ENCODE results near the gene CASQ2. TPM values are rescaled to one million over a fixed set of nuclear protein-coding genes. Genes with fewer than 3 reads are reported as not detected.

The CASQ2 gene
- polyA plus RNA-seq, 2 of the 4 experiments (the other 2 are of a cell fraction) = not detected

- Histone ChIP-seq H3K9me3 (no peaks in the 10 kb centered on the region), H3K4me3 (no peak overlapping the region), H3K27ac (no peak overlapping the region), H3K4me1 (no peaks in the 10 kb centered on the region), H3K4me2 (no peak overlapping the region)
- DNase-seq (ENCODE audit: low read depth in 1 of 2, low spot score in 1 of 2) = no peak
- TF ChIP-seq CEBPB (IDR thresholded peaks at IDR 0.05) (no peak), EHMT2 (IDR thresholded peaks at IDR 0.05; ENCODE audit: low read depth) (no peak), USF2 (IDR thresholded peaks at IDR 0.05) (no peak), TP53 (CRISPR knock-in tag; IDR thresholded peaks at IDR 0.05) (no peak), NR3C1 (IDR thresholded peaks at IDR 0.05) (no peak), PHF8 (IDR thresholded peaks at IDR 0.05; ENCODE audit: borderline replicate concordance, low read depth) (no peak), CBX2 (IDR thresholded peaks at IDR 0.05; ENCODE audit: borderline replicate concordance, low read depth) (no peak), MAZ (IDR thresholded peaks at IDR 0.05; ENCODE audit: borderline replicate concordance, low read depth, low read length) (no peak), HOXB5 (CRISPR knock-in tag; IDR thresholded peaks at IDR 0.05) (no peak), FOSL2 (IDR thresholded peaks at IDR 0.05) (no peak), FOSL2 (CRISPR knock-in tag; IDR thresholded peaks at IDR 0.05) (no peak), JUNB (IDR thresholded peaks at IDR 0.05) (no peak)
- TF ChIP-seq, protein P1, sequence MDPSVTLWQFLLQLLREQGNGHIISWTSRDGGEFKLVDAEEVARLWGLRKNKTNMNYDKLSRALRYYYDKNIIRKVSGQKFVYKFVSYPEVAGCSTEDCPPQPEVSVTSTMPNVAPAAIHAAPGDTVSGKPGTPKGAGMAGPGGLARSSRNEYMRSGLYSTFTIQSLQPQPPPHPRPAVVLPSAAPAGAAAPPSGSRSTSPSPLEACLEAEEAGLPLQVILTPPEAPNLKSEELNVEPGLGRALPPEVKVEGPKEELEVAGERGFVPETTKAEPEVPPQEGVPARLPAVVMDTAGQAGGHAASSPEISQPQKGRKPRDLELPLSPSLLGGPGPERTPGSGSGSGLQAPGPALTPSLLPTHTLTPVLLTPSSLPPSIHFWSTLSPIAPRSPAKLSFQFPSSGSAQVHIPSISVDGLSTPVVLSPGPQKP (IDR thresholded peaks at IDR 0.05; ENCODE audit: low read depth, low read length) = no peak
- TF ChIP-seq, protein P2, sequence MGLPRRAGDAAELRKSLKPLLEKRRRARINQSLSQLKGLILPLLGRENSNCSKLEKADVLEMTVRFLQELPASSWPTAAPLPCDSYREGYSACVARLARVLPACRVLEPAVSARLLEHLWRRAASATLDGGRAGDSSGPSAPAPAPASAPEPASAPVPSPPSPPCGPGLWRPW (IDR thresholded peaks at IDR 0.05) = no peak
- FAIRE-seq = no peak
- no peak for ATAC-seq
- ChIA-PET POLR2A (no interaction called here), CTCF (no interaction called here)
- 88% methylated on average over 14 of the region's 14 CpGs for WGBS (ENCODE audit: missing lambda C conversion rate)
These were observed 113.7 kb downstream of the CASQ2 start for GRCh38 chr1:115654663-115655305.

GRCh38 chr1:115654125-115654524, 114.4 kb downstream of the CASQ2 start:
- Histone ChIP-seq H3K4me1 (peaks cover under 1% of the 10 kb centered on the region; the same call in 1 of the 3 replicates), H3K4me3 (no peak overlapping the region), H3K27ac (no peak overlapping the region), H3K4me2 (no peak overlapping the region), H3K9me3 (no peaks in the 10 kb centered on the region)
- no peak for DNase-seq (ENCODE audit: low read depth in 1 of 2, low spot score in 1 of 2)
- ChIA-PET CTCF (no interaction called here), POLR2A (no interaction called here)
- no peak for ATAC-seq
- TF ChIP-seq HOXA7 (CRISPR knock-in tag; IDR thresholded peaks at IDR 0.05) (no peak), HOXB5 (CRISPR knock-in tag; IDR thresholded peaks at IDR 0.05) (no peak), RFX5 (IDR thresholded peaks at IDR 0.05) (no peak), E2F6 (IDR thresholded peaks at IDR 0.05; ENCODE audit: borderline replicate concordance, low read depth) (no peak), HEYL (CRISPR knock-in tag; IDR thresholded peaks at IDR 0.05) (no peak), CEBPB (IDR thresholded peaks at IDR 0.05) (no peak), HMGXB4 (CRISPR knock-in tag; IDR thresholded peaks at IDR 0.05; ENCODE audit: borderline replicate concordance) (no peak), PHF8 (IDR thresholded peaks at IDR 0.05; ENCODE audit: borderline replicate concordance, low read depth) (no peak), RCOR1 (IDR thresholded peaks at IDR 0.05; ENCODE audit: low read depth, low read length) (no peak), ESRRA (IDR thresholded peaks at IDR 0.05; ENCODE audit: borderline replicate concordance, low read length) (no peak), CTCF (IDR thresholded peaks at IDR 0.05) (no peak), JUN (IDR thresholded peaks at IDR 0.05) (no peak), HDAC2 (IDR thresholded peaks at IDR 0.05) (no peak), TP53 (CRISPR knock-in tag; IDR thresholded peaks at IDR 0.05) (no peak), KDM5A (IDR thresholded peaks at IDR 0.05) (no peak), ZSCAN20 (CRISPR knock-in tag; IDR thresholded peaks at IDR 0.05) (no peak), MAFK (IDR thresholded peaks at IDR 0.05; ENCODE audit: partially characterized antibody) (no peak), NR3C1 (IDR thresholded peaks at IDR 0.05) (no peak)
- TF ChIP-seq, protein P3, sequence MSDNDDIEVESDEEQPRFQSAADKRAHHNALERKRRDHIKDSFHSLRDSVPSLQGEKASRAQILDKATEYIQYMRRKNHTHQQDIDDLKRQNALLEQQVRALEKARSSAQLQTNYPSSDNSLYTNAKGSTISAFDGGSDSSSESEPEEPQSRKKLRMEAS (IDR thresholded peaks at IDR 0.05) = no peak
- TF ChIP-seq, protein P1 (IDR thresholded peaks at IDR 0.05; ENCODE audit: low read depth, low read length) = no peak
- WGBS (ENCODE audit: missing lambda C conversion rate) = 100% methylated on average over 2 of the region's 3 CpGs
- FAIRE-seq = no peak

Measured in A549 (cell line).